Suprapubic skin (tissue), 4 donors: ENCODE measurements around the gene REV3L.

ENCODE experiments used
- CTCF ChIP-seq, 2 donors: fragments of 200-600 bp in 1 of 2; fragments of 450-650 bp in 1 of 2; sonication (generic) in 1 of 2; IDR thresholded peaks; one replicate each; pipeline ENCODE4 v1.5.1; 2016 to 2019; ENCODE audit warnings: antibody characterized with exemption in 2 of 2, mild to moderate bottlenecking in 1 of 2, moderate library complexity in 1 of 2
- EP300 ChIP-seq: sonication (generic); formaldehyde crosslinking; IDR thresholded peaks from one replicate; pipeline ENCODE4 v1.6.1; 2017; ENCODE audit warnings: antibody characterized with exemption
- POLR2A ChIP-seq, 2 donors: fragments of 450-650 bp; IDR thresholded peaks; one replicate each; pipeline ENCODE4 v1.6.1; 2017; ENCODE audit warnings: antibody characterized with exemption in 2 of 2, mild to moderate bottlenecking in 2 of 2, moderate library complexity in 2 of 2
- POLR2AphosphoS5 ChIP-seq, 3 donors: sonication (generic); formaldehyde crosslinking; IDR thresholded peaks; one replicate each; pipeline ENCODE4 v1.6.1; 2017; ENCODE audit warnings: antibody characterized with exemption in 3 of 3

GRCh38 chr6:111430605-111431376 lies 52.2 kb downstream of the REV3L start:
- TF ChIP-seq POLR2AphosphoS5 (IDR thresholded peaks at IDR 0.05), result no peak
- TF ChIP-seq CTCF (IDR thresholded peaks at IDR 0.05), result no peak
- no peak for TF ChIP-seq POLR2A (IDR thresholded peaks at IDR 0.05)
- TF ChIP-seq EP300, result no peak
